H1 (cell line): ENCODE measurements around the gene OR52K1. TPM values are rescaled to one million over a fixed set of nuclear protein-coding genes. Genes with fewer than 3 reads are reported as not detected.

Experiments used
- CTCF ChIA-PET: fragments of 300-600 bp; sonication (Branson Sonifier 250); formaldehyde crosslinking; loops from one replicate; lab custom pipeline; 2021; ENCODE audit not compliant: partially characterized antibody; lab: Charles Lee
- POLR2A ChIA-PET: fragments of 300-600 bp; sonication (Branson Sonifier 250); formaldehyde crosslinking; loops from one replicate; lab custom pipeline; 2021; ENCODE audit warnings: inconsistent platforms; ENCODE audit not compliant: partially characterized antibody; lab: Charles Lee
- DNase-seq, 2 experiments: peaks; one replicate each; pipeline versions ENCODE4 v3.0.0 to v3.0.0-alpha.2; 2010 to 2022; ENCODE audit warnings: low spot score in 2 of 2, low read depth in 1 of 2, mixed read lengths in 1 of 2
- FAIRE-seq: peaks from 2 replicates; lab custom pipeline; 2011; peaks lifted over from hg19 to GRCh38; lab: Jason Lieb, UNC
- H2AFZ ChIP-seq: 2 replicates; pipeline ENCODE4 v1.8.1; 2012; ENCODE audit warnings: low read length, inconsistent platforms
- H2AK5ac ChIP-seq: 2 replicates; pipeline ENCODE4 v1.6.1; 2013; ENCODE audit warnings: low read depth, low read length
- H2BK120ac ChIP-seq: replicated peaks from 2 replicates; pipeline ENCODE3; 2013; ENCODE audit warnings: low read depth, low read length, inconsistent platforms
- H2BK12ac ChIP-seq: 2 replicates; pipeline ENCODE4 v1.6.1; 2013; ENCODE audit warnings: low read depth, low read length
- H2BK15ac ChIP-seq: 2 replicates; pipeline ENCODE4 v1.6.1; 2013; ENCODE audit warnings: low read length
- H2BK20ac ChIP-seq: 2 replicates; pipeline ENCODE4 v1.6.1; 2013; ENCODE audit warnings: low read length
- H2BK5ac ChIP-seq: 2 replicates; pipeline ENCODE4 v1.6.1; 2013; ENCODE audit warnings: low read depth, low read length
- H3K14ac ChIP-seq: 2 replicates; pipeline ENCODE4 v1.6.1; 2013; ENCODE audit warnings: inconsistent platforms; ENCODE audit not compliant: insufficient read length
- H3K18ac ChIP-seq: 2 replicates; pipeline ENCODE4 v1.6.1; 2013; ENCODE audit warnings: low read length; ENCODE audit errors: extremely low read depth
- H3K23ac ChIP-seq: 2 replicates; pipeline ENCODE4 v1.6.1; 2013; ENCODE audit warnings: inconsistent platforms; ENCODE audit not compliant: insufficient read length
- H3K23me2 ChIP-seq: 2 replicates; pipeline ENCODE4 v1.6.1; 2013; ENCODE audit warnings: low read depth, low read length
- H3K27ac ChIP-seq: 2 replicates; pipeline ENCODE4 v1.6.1; 2011; ENCODE audit warnings: low read depth, low read length, inconsistent platforms
- H3K27me3 ChIP-seq, 4 experiments: replicated peaks in 1 of 4; 1 replicate in 1 of 4; 2 replicates in 3 of 4; pipeline versions ENCODE4 v1.6.1 to v1.8.1; 2011 to 2013; ENCODE audit warnings: low read length in 3 of 4, mild to moderate bottlenecking in 3 of 4, inconsistent platforms in 2 of 4, mixed read lengths in 2 of 4, moderate library complexity in 1 of 4; ENCODE audit not compliant: control insufficient read depth in 3 of 4, insufficient read depth in 3 of 4; ENCODE audit errors: extremely low read depth in 1 of 4
- H3K36me3 ChIP-seq, 4 experiments: 2 replicates each; pipeline versions ENCODE4 v1.6.1 to v1.8.1; 2011 to 2013; ENCODE audit warnings: mild to moderate bottlenecking in 4 of 4, low read length in 3 of 4, moderate library complexity in 2 of 4, control low read depth in 1 of 4, inconsistent platforms in 1 of 4; ENCODE audit not compliant: insufficient read depth in 4 of 4, control insufficient read depth in 2 of 4
- H3K4ac ChIP-seq: replicated peaks from 2 replicates; pipeline ENCODE3; 2013; ENCODE audit warnings: low read length, low read depth, mixed read lengths, inconsistent platforms; ENCODE audit not compliant: insufficient read length
- H3K4me1 ChIP-seq, 4 experiments: replicated peaks in 1 of 4; 1 replicate in 1 of 4; 2 replicates in 3 of 4; pipeline versions ENCODE4 v1.6.1 to v1.8.1; 2011 to 2013; ENCODE audit warnings: low read length in 3 of 4, inconsistent platforms in 2 of 4, mixed read lengths in 1 of 4; ENCODE audit not compliant: insufficient read depth in 4 of 4, control insufficient read depth in 3 of 4
- H3K4me2 ChIP-seq, 2 experiments: 2 replicates each; pipeline versions ENCODE4 v1.6.1 to v1.8.1; 2011 to 2013; ENCODE audit warnings: low read depth in 2 of 2, low read length in 2 of 2, control low read depth in 1 of 2, inconsistent platforms in 1 of 2, mild to moderate bottlenecking in 1 of 2; ENCODE audit not compliant: insufficient read depth in 1 of 2
- H3K4me3 ChIP-seq, 4 experiments: fragments of 200-600, 300-600 bp in 1 of 4; sonication (generic), shearing (Covaris generic), sonication (Bioruptor Twin) in 1 of 4; 2 replicates each; pipeline versions ENCODE4 v1.5.1 to v1.8.1; 2011 to 2016; ENCODE audit warnings: low read length in 4 of 4, low read depth in 3 of 4, control low read depth in 2 of 4, inconsistent platforms in 2 of 4, mild to moderate bottlenecking in 2 of 4, mixed read lengths in 1 of 4, moderate library complexity in 1 of 4; ENCODE audit not compliant: insufficient read depth in 2 of 4; ENCODE audit errors: extremely low read depth in 1 of 4
- H3K56ac ChIP-seq: replicated peaks from 2 replicates; pipeline ENCODE3; 2013; ENCODE audit warnings: low read depth, mild to moderate bottlenecking, mixed read lengths, low read length, inconsistent platforms; ENCODE audit not compliant: insufficient read length
- H3K79me1 ChIP-seq: 2 replicates; pipeline ENCODE4 v1.6.1; 2013; ENCODE audit warnings: low read depth, low read length, control low read depth
- H3K79me2 ChIP-seq, 2 experiments: 2 replicates each; pipeline versions ENCODE4 v1.6.1 to v1.8.1; 2012 to 2013; ENCODE audit warnings: low read length in 2 of 2, mild to moderate bottlenecking in 2 of 2, inconsistent platforms in 1 of 2; ENCODE audit not compliant: insufficient read depth in 2 of 2, control insufficient read depth in 1 of 2
- H3K9ac ChIP-seq, 4 experiments: replicated peaks in 1 of 4; 1 replicate in 1 of 4; 2 replicates in 3 of 4; pipeline versions ENCODE4 v1.6.1 to v1.8.1; 2011 to 2013; ENCODE audit warnings: low read depth in 3 of 4, low read length in 3 of 4, control low read depth in 2 of 4, mild to moderate bottlenecking in 2 of 4, moderate library complexity in 2 of 4, inconsistent platforms in 1 of 4; ENCODE audit errors: extremely low read depth in 1 of 4
- H3K9me3 ChIP-seq, 2 experiments: 2 replicates each; pipeline versions ENCODE4 v1.6.1 to v1.8.1; 2012 to 2013; ENCODE audit warnings: mild to moderate bottlenecking in 2 of 2, moderate library complexity in 2 of 2, control low read depth in 1 of 2, inconsistent platforms in 1 of 2, low read depth in 1 of 2, low read length in 1 of 2, mixed read lengths in 1 of 2; ENCODE audit not compliant: insufficient read depth in 2 of 2
- H4K20me1 ChIP-seq, 2 experiments: replicated peaks in 1 of 2; 2 replicates each; pipeline versions ENCODE3 to v1.8.1; 2011 to 2013; ENCODE audit warnings: inconsistent platforms in 2 of 2, low read length in 2 of 2, mild to moderate bottlenecking in 1 of 2; ENCODE audit not compliant: insufficient read depth in 2 of 2, control insufficient read depth in 1 of 2
- H4K5ac ChIP-seq: 2 replicates; pipeline ENCODE4 v1.6.1; 2013; ENCODE audit warnings: low read length, low read depth, mixed read lengths, inconsistent platforms; ENCODE audit not compliant: insufficient read length
- H4K8ac ChIP-seq: 2 replicates; pipeline ENCODE4 v1.8.0; 2013; ENCODE audit warnings: mild to moderate bottlenecking, moderate library complexity, low read length, inconsistent platforms; ENCODE audit not compliant: insufficient read depth; ENCODE audit errors: extremely low read depth
- H4K91ac ChIP-seq: replicated peaks from 2 replicates; pipeline ENCODE3; 2013; ENCODE audit warnings: low read length, mixed read lengths, inconsistent platforms; ENCODE audit not compliant: insufficient read length
- TAF1 ChIP-seq: IDR thresholded peaks from 2 replicates; pipeline ENCODE4 v1.6.1; 2011; ENCODE audit warnings: mild to moderate bottlenecking, low read depth, low read length
- WGBS, 2 experiments: shearing (Covaris generic) in 1 of 2; methylation state at CpG; one replicate each; pipeline versions ENCODE4 v1.1.6 to v1.1.7; 2013 to 2015; ENCODE audit warnings: low lambda C conversion rate in 2 of 2, mixed read lengths in 2 of 2, inconsistent platforms in 1 of 2, low coverage in 1 of 2, missing lambda C conversion rate in 1 of 2; ENCODE audit not compliant: insufficient replicate concordance in 2 of 2, insufficient coverage in 1 of 2, insufficient read length in 1 of 2; ENCODE audit errors: extremely low coverage in 1 of 2, missing lambda C conversion rate in 1 of 2; 5-methylcytosine and 5-hydroxymethylcytosine counted together
- polyA plus RNA-seq, 7 experiments: library from polyadenylated mRNA; depleted of rRNA in 3 of 7; stranded (reverse) in 5 of 7; unstranded in 2 of 7; fragments of >200 nt in 5 of 7; fragments of 200-250 nt in 2 of 7; gene quantifications; 1 replicate in 5 of 7; 2 replicates in 1 of 7; 4 replicates in 1 of 7; pipeline versions ENCODE4 v1.2.1 to v1.2.3, GENCODE V29; 2011 to 2013; ENCODE audit warnings: missing spikeins in 2 of 7, mixed read lengths in 2 of 7
- total RNA-seq: library from RNA; stranded (reverse); fragmentation: NEBNext Ultra II Directional; extraction: Animal tissue kit (Norgen Biotek cat#: 25700); gene quantifications from 2 replicates; pipeline ENCODE4 v1.2.1, GENCODE V29; 2021

The OR52K1 gene
- total and polyA plus RNA-seq, 2 of the 8 experiments (the other 6 are each of a cell fraction or from before 2014, with no cell fraction given), result not detected

GRCh38 chr11:4459500-4459899 lies 22.9 kb upstream of the OR52K1 start:
- Histone ChIP-seq H4K8ac (no peak overlapping the region), H3K23me2 (no peaks in the 10 kb centered on the region), H4K91ac (no peak overlapping the region), H3K14ac (no peak overlapping the region), H3K27ac (no peak overlapping the region), H3K36me3 (no peaks in the 10 kb centered on the region; a peak in 1 of 8 replicates), H3K27me3 (no peaks in the 10 kb centered on the region), H4K20me1 (no peaks in the 10 kb centered on the region), H3K4me2 (no peak overlapping the region), H3K79me1 (no peaks in the 10 kb centered on the region), H3K9me3 (peaks cover 4% of the 10 kb centered on the region in 2 experiments; a peak in 2 of 4 replicates), H4K5ac (no peak overlapping the region), H2BK20ac (peak overlapping the region; percentile 48; the same call in 1 of the 2 replicates), H3K4me3 (no peak overlapping the region), H3K4ac (no peak overlapping the region), H2AK5ac (no peak overlapping the region), H2BK12ac (no peak overlapping the region), H2BK15ac (no peak overlapping the region), H3K56ac (no peak overlapping the region), H2AFZ (no peak overlapping the region), H3K18ac (no peak overlapping the region), H3K9ac (no peak overlapping the region), H3K4me1 (peaks cover 0 to 4% (median 2%) of the 10 kb centered on the region in 4 experiments; a peak in 2 of 7 replicates), H3K23ac (no peak overlapping the region), H3K79me2 (no peaks in the 10 kb centered on the region), H2BK120ac (no peak overlapping the region), H2BK5ac (no peak overlapping the region)
- POLR2A ChIA-PET, result no interaction called here
- FAIRE-seq, result no peak
- TF ChIP-seq TAF1, result no peak
- 89% methylated on average over 4 of the region's 4 CpGs; no CpG with 5 or more reads in 1 of the 2 experiments for WGBS, 2 experiments
- DNase-seq, result no peak
- CTCF ChIA-PET, result interaction anchor here (0.6 to 1.3 kb wide), 2 partner anchors 34 to 272 kb away, joined by 3 to 7 read pairs; no protein-coding TSS in a partner anchor
